GM12875 (cell line): ENCODE data around the gene STK25.

Source experiments
- H3K4me3 ChIP-seq: one replicate; pipeline ENCODE4 v1.5.1; 2011; ENCODE audit warnings: low read depth, low read length, control low read depth
- CTCF ChIP-seq: IDR thresholded peaks from 2 replicates; pipeline ENCODE4 v1.5.1; 2011; ENCODE audit warnings: low read depth, mild to moderate bottlenecking, control low read depth, inconsistent platforms, low read length, moderate library complexity, borderline replicate concordance; ENCODE audit not compliant: insufficient read depth

Gene STK25

DNA sequence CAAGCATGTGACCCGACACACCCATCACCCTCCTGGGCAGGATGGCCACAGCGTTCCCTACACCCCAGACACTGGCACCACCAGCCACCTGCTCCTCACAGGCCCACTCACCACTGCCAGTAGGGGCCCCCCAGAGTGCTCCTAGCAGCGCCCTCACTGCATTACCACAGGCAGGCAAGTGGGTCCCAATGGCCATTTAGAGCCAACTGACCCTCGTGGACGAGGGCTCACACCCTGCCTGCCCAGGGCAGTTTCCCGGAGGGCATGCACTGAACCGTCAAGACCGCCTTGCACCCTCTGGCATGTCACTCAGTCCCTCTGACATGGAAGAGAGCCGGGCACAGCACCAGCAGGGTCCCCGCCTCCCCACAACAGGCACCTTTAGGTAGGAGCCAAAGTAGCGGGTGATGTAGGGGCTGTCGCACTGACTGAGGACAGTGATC, 7.3 kb downstream of the STK25 start:
- no peak for TF ChIP-seq CTCF
- no peak overlapping the region for H3K4me3 ChIP-seq

GRCh38 chr2:241500431-241500975, 7.9 kb downstream of the STK25 start:
- no peak for TF ChIP-seq CTCF
- H3K4me3 ChIP-seq, result no peak overlapping the region

- no peak for TF ChIP-seq CTCF
- H3K4me3 ChIP-seq, result no peak overlapping the region
Observed at GRCh38 chr2:241500016-241500415, 8.4 kb downstream of the STK25 start.

GRCh38 chr2:241499146-241499965, 9.0 kb downstream of the STK25 start:
- TF ChIP-seq CTCF, result no peak

DNA sequence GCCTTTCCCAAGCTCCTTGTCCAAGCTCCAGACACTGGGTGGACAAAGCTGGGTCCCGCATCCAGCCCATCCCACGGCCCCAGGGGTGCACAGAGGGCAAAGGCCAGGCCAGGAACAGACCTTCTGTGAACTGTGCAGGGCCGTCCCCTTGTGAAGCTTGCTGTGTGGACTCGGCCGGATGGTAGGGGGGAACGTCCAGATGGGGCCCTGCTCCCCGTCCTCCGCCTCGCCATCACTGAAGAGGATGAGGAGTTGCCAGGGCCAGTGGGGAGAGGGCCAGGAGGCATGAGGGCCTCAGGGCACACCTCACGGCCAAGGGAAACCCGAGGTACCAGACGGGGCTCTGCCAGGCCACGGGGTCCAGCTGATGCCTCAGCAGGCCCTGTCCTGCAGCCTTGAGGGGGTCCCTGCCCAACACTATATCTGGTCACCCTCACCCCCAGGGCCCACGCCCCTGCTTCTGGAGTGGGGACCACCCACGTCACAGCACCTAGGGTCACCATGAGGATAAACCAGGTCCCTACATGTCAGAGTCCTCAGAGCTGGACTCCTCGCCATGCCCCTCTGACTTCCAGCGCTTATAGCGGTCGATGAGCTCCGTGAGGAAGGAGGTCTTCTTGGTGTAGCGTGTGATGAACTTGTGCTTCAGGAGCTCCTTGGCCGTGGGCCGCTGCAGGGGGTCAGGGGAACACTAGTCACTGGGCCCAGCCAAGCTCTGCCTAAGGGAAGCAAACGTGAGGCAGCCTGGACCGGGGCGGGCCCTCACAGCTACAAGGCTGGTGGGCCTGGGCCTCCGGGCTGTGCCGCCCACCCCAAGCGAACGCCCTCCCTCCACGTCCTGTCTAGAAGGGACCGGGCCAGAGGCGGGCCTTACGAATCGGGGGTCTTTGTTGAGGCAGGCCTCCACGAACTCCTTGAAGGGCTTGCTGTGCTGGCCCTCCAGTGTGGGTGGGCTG, 10.0 kb downstream of the STK25 start:
- no peak overlapping the region for H3K4me3 ChIP-seq
- TF ChIP-seq CTCF, result no peak

More at GRCh38 chr2:241499146-241499965, 9.0 kb downstream of the STK25 start:
- H3K4me3 ChIP-seq, result no peak overlapping the region

DNA sequence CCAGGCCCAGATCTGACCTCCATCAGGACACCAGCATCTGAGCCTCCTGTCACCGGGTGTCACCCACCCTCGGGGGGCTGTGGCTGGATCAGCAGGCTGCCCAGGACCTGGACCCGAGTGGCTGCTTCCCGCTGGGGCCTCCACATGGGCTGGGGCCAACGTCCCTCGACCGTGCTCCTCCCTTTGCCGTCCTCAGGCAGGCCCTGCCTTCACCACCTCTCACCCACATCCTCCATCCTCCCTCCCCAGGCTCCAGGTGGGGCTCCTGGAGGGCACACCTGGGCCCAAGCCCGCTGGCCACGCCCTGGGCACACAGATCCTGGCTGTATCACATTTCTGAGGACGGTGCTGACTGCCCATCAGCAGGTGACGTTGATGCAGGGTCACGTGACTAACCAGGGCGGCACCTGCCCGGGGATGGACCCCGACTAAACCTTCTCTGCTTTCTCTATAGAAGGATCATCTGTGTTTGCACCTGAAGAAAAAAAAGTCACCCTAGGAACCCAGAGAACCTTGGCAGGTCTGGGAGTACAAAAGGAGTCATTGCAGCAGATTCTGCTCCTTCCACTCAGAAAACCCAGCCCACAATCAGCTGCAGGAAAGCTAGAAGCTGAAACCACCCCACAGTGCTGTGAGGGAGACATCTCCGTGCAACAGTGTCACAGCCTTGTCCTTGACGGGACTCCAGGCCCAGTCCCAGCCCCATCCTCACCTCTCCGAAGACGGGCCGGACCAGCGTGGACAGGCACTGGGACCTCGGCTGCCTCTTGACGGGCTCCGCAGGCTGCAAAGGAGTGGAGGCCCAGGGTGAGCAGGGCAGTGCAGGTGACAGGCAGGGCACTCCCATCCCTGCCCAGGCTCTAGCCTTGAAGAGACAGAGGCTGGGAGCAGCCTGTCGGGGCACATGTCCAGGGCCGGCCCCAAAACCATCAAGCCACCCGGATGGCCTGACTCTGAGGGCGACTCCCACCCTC, 11.2 kb downstream of the STK25 start:
- no peak for TF ChIP-seq CTCF
- H3K4me3 ChIP-seq, result no peak overlapping the region
